Subcutaneous abdominal adipose tissue (tissue), 5 donors: ENCODE measurements around the gene WFDC11.
"Not testable (repeated sequence)": the region's sequence is repeated elsewhere in the genome, so short reads cannot be mapped to it uniquely, and the experiment has no call there.

Source experiments
- H3K27ac ChIP-seq: one replicate; pipeline ENCODE4 v1.7.0; 2013; ENCODE audit warnings: low read depth, mild to moderate bottlenecking, inconsistent platforms, low read length, moderate library complexity
- H3K27me3 ChIP-seq, 5 donors: one replicate each; pipeline ENCODE4 v1.7.0; 2013; ENCODE audit warnings: low read length in 5 of 5, inconsistent platforms in 1 of 5; ENCODE audit not compliant: control insufficient read depth in 5 of 5, insufficient read depth in 4 of 5
- H3K36me3 ChIP-seq, 5 donors: one replicate each; pipeline ENCODE4 v1.7.0; 2013; ENCODE audit warnings: low read length in 5 of 5; ENCODE audit not compliant: control insufficient read depth in 5 of 5, insufficient read depth in 5 of 5
- H3K4me1 ChIP-seq, 5 donors: one replicate each; pipeline ENCODE4 v1.7.0; 2013; ENCODE audit warnings: low read length in 5 of 5, mild to moderate bottlenecking in 3 of 5, moderate library complexity in 1 of 5; ENCODE audit not compliant: control insufficient read depth in 5 of 5, insufficient read depth in 5 of 5
- H3K4me3 ChIP-seq, 5 donors: one replicate each; pipeline ENCODE4 v1.7.0; 2013; ENCODE audit warnings: low read length in 5 of 5, low read depth in 1 of 5
- H3K9ac ChIP-seq, 5 donors: one replicate each; pipeline ENCODE4 v1.7.0; 2013; ENCODE audit warnings: low read length in 5 of 5, mild to moderate bottlenecking in 4 of 5, moderate library complexity in 3 of 5
- H3K9me3 ChIP-seq, 5 donors: one replicate each; pipeline ENCODE4 v1.7.0; 2013; ENCODE audit warnings: low read length in 5 of 5; ENCODE audit not compliant: control insufficient read depth in 5 of 5
- donor health status: healthy.
- donor health status: healthy.
- donor health status: healthy.
- donor health status: healthy.
- donor health status: healthy.

Gene WFDC11

GRCh38 chr20:45657038-45657437 lies 13.0 kb downstream of the WFDC11 start:
- H3K27me3 ChIP-seq, H3K4me1 ChIP-seq, H3K36me3 ChIP-seq, H3K4me3 ChIP-seq, H3K9ac ChIP-seq, H3K9me3 ChIP-seq, H3K27ac ChIP-seq: not testable (repeated sequence)

GRCh38 chr20:45651726-45652125 lies 18.3 kb downstream of the WFDC11 start:
- not testable (repeated sequence) for H3K4me3 ChIP-seq, H3K9me3 ChIP-seq, H3K27ac ChIP-seq

GRCh38 chr20:45649312-45649863 lies 20.7 kb downstream of the WFDC11 start:
- H3K4me1 ChIP-seq: no peaks in the 10 kb centered on the region
- H3K9me3 ChIP-seq: no peaks in the 10 kb centered on the region
- H3K27ac ChIP-seq: no peak overlapping the region
- no peak overlapping the region for H3K9ac ChIP-seq
- no peaks in the 10 kb centered on the region for H3K27me3 ChIP-seq
- no peak overlapping the region for H3K4me3 ChIP-seq
- no peaks in the 10 kb centered on the region for H3K36me3 ChIP-seq

More at GRCh38 chr20:45651726-45652125, 18.3 kb downstream of the WFDC11 start:
- not testable (repeated sequence) for H3K36me3 ChIP-seq, H3K4me1 ChIP-seq, H3K27me3 ChIP-seq, H3K9ac ChIP-seq

DNA sequence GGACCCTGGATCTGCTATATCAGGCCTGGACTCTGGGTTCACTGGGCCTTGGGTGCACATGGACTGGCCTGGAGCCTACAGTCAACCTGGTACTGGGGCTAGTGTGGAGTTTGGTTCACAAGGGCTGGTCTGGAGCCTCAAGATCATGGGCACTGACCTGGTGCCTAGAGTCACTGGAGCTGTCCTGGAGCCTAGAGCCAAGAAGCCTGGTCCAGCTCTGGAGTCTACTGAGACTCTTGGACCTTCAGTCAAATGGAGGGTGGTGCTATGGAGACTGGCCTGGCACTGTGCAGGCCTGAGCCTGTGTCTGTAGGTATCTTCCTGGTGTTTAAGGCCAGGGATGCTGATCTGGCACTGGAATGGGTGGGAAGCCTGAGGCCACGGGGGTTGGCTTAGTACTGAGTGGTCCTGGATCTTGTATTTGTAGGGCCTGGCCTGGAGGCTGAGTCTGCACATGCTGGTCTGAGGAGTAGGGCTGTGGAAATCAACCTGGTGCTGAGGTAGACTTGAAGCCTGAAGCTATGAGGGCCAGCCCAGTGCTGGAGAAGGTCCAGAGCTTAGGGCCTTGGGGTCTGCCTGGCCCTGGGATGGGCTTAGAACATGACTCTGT lies 22.5 kb downstream of the WFDC11 start:
- no peaks in the 10 kb centered on the region for H3K9me3 ChIP-seq
- H3K4me1 ChIP-seq: no peaks in the 10 kb centered on the region
- H3K4me3 ChIP-seq: no peak overlapping the region
- H3K27me3 ChIP-seq: no peaks in the 10 kb centered on the region
- H3K27ac ChIP-seq: no peak overlapping the region
- no peaks in the 10 kb centered on the region for H3K36me3 ChIP-seq
- no peak overlapping the region for H3K9ac ChIP-seq

DNA sequence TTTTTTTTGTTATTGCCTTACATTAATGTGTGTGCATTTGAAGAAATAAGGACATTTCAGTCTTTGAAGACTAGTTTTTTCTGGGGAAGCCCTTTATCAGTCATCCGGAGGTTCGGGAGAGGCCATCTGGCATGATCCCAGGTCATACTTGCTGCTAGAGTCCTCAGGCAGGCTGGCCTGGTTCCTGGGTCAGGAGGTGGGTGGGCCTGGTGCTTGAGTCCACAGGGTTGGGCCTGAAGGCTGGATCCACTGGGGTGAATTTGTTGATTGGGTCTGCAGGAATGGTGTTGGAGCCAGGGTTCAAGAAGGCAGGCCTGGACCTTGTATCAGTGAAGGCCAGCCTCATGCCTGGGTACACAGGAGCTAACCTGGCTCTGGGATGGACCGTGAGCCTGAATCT lies 23.2 kb downstream of the WFDC11 start:
- Histone ChIP-seq H3K9ac (no peak overlapping the region), H3K27ac (no peak overlapping the region), H3K4me3 (no peak overlapping the region), H3K36me3 (no peaks in the 10 kb centered on the region), H3K9me3 (no peaks in the 10 kb centered on the region), H3K4me1 (no peaks in the 10 kb centered on the region), H3K27me3 (no peaks in the 10 kb centered on the region)

DNA sequence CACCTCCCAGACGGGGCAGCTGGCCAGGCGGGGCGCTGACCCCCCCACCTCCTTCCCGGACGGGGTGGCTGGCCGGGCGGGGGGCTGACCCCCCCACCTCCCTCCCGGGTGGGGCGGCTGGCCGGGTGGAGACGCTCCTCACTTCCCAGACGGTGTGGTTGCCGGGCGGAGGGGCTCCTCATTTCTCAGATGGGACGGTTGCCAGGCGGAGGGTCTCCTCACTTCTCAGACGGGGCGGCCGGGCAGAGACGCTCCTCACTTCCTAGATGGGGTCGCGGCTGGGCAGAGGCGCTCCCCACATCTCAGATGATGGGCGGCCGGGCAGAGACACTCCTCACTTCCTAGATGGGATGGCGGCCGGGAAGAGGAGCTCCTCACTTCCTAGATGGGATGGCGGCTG lies 24.2 kb downstream of the WFDC11 start:
- not testable (repeated sequence) for H3K9me3 ChIP-seq, H3K27me3 ChIP-seq, H3K4me1 ChIP-seq, H3K9ac ChIP-seq, H3K36me3 ChIP-seq, H3K27ac ChIP-seq, H3K4me3 ChIP-seq

GRCh38 chr20:45641076-45641475 lies 29.0 kb downstream of the WFDC11 start:
- not testable (repeated sequence) for H3K9ac ChIP-seq, H3K9me3 ChIP-seq, H3K4me1 ChIP-seq, H3K36me3 ChIP-seq, H3K27ac ChIP-seq, H3K27me3 ChIP-seq, H3K4me3 ChIP-seq

- Histone ChIP-seq H3K27ac (no peak overlapping the region), H3K9me3 (no peaks in the 10 kb centered on the region), H3K27me3 (no peaks in the 10 kb centered on the region), H3K4me1 (no peaks in the 10 kb centered on the region), H3K36me3 (no peaks in the 10 kb centered on the region), H3K4me3 (no peak overlapping the region), H3K9ac (no peak overlapping the region)
These were observed 30.4 kb downstream of the WFDC11 start for GRCh38 chr20:45639687-45640086.

DNA sequence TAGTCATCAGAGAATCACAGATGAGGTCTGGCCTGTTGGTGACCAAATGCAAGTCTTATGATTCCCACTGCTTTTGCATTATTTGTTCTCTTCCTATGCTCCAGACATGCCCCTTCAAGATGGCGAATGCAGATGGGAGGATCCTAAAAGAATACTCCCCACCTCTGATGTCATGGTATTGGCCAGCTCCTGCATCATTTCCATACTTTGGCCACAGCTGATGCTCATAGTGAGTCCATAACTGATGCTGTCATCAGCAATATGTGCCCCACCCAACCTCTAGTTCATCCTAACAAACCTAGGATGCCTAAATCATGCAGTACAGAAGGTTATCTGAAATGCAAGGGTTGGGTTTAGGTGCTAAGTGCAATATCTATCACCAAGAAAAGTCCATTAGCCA lies 33.5 kb downstream of the WFDC11 start:
- Histone ChIP-seq H3K4me1 (no peaks in the 10 kb centered on the region), H3K27me3 (peaks cover 0 to 3% (median 0%) of the 10 kb centered on the region in 5 donors), H3K4me3 (no peak overlapping the region), H3K9me3 (no peaks in the 10 kb centered on the region), H3K9ac (no peak overlapping the region), H3K27ac (no peak overlapping the region), H3K36me3 (no peaks in the 10 kb centered on the region)

DNA sequence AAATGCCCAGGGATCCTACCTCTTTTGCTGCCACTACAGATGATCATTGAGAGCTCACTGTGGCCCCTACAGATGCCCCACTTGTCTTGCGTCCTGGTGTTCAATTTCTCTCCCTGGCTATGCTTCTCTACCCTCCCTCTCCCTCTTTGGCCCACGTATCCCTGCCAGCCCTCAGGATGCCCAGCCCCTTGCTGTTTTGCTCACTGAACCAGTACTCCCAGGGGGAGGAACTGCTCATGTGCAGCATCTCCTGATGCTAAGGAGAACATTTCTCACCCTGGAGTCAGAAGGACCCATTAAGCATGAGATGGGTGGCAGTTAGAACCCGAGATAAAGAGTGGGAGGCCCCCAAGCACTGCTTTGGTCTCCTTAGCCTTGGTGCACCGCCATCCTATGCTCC lies 38.9 kb downstream of the WFDC11 start, which contains the start of gene WFDC9:
Gene WFDC9, minus strand, starts transcription at position 101 of the 400 bp plus-strand sequence. CDS start 21,103 bp downstream, outside the sequence.
- H3K4me1 ChIP-seq: peaks cover 0 to 4% (median 0%) of the 10 kb centered on the region in 5 donors
- no peak within 1 kb of the TSS for H3K4me3 ChIP-seq
- H3K27me3 ChIP-seq: peaks cover 0 to 6% (median 2%) of the 10 kb centered on the region in 5 donors
- no peak within 1 kb of the TSS for H3K27ac ChIP-seq
- H3K36me3 ChIP-seq: no peaks in the 10 kb centered on the region
- no peak within 1 kb of the TSS for H3K9ac ChIP-seq
- no peaks in the 10 kb centered on the region for H3K9me3 ChIP-seq
